ENCODE results near the gene GHDC.
A peak's percentile ranks its signal among the peaks of the same experiment; 100 is the strongest.
"Not testable (repeated sequence)": the region's sequence is repeated elsewhere in the genome, so short reads cannot be mapped to it uniquely, and the experiment has no call there.

Gene GHDC

DNA sequence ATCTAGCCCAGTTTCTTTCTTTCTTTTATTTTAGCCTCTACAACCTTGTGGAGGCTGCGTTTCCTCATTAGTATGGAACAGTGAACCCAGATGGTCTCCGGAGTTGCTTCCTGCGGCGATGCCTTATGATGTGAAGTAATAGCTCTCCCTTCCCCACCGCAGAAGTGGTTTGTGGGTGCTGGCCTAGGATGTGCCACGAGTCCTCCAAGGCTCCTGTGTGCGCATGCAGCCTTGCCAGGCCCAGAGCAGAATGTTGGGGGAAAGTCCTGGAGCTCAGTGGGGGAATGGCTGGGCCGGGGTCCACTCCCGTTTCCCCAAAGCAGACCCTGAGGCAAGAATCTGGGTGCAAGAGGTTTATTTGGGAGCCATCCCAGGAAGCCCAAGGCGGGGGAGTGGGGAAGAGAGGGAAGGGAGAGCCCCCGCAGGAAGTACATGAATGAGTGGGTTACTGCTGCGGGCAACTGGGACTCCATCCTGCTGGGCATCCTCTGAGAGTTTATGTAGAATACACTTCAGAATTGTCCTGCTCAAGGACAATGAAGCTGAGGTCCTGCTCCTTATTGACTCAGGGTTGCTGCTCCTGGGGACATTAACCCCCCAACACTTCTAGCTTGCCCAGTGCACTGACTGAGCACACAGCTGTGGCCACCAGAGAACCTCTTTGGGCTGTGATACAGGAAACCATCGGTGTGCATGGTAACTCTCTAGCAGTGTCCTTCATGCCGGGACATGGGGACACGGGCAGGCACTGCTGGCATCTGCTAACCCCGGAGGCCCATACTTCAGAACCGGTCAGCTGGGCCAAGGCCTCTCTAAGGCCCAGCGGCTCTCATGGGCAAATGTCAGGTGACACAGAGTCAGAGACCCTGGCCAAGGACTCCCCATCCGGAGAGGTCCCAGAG lies 5.3 kb downstream of the GHDC start:
- H3K9ac ChIP-seq (ENCODE audit: insufficient read length) = no peak overlapping the region
- no peak overlapping the region for H3K4me3 ChIP-seq
- H3K9me3 ChIP-seq (ENCODE audit: low read depth, low read length) = no peaks in the 10 kb centered on the region
- no peaks in the 10 kb centered on the region for H3K36me3 ChIP-seq (ENCODE audit: insufficient read depth, low read length)
- DNase-seq (ENCODE audit: low read depth, low spot score) = no peak
- no peak overlapping the region for H3K27ac ChIP-seq
- TF ChIP-seq FOXP2 (optimal IDR thresholded peaks at IDR 0.05; ENCODE audit: control extremely low read depth, extremely low read length, insufficient read depth) = no peak
- TF ChIP-seq POLR2AphosphoS5 (IDR thresholded peaks at IDR 0.05; ENCODE audit: borderline replicate concordance, low read depth, low read length) = no peak
- no peak for TF ChIP-seq EZH2 (IDR thresholded peaks at IDR 0.05)

GRCh38 chr17:42187833-42188232 lies 6.5 kb downstream of the GHDC start:
- no peak for TF ChIP-seq EZH2 (IDR thresholded peaks at IDR 0.05)
- no peak for TF ChIP-seq FOXP2 (optimal IDR thresholded peaks at IDR 0.05; ENCODE audit: control extremely low read depth, extremely low read length, insufficient read depth)
- no peak for TF ChIP-seq POLR2AphosphoS5 (IDR thresholded peaks at IDR 0.05; ENCODE audit: borderline replicate concordance, low read depth, low read length)
- no peak overlapping the region for H3K27ac ChIP-seq
- no peak for DNase-seq (ENCODE audit: low read depth, low spot score)
- H3K4me3 ChIP-seq = no peak overlapping the region
- H3K9me3 ChIP-seq (ENCODE audit: low read depth, low read length) = no peaks in the 10 kb centered on the region
- H3K9ac ChIP-seq (ENCODE audit: insufficient read length) = no peak overlapping the region
- H3K36me3 ChIP-seq (ENCODE audit: insufficient read depth, low read length) = no peaks in the 10 kb centered on the region

GRCh38 chr17:42186191-42186590 lies 8.1 kb downstream of the GHDC start:
- not testable (repeated sequence) for H3K27ac ChIP-seq; H3K4me3 ChIP-seq; DNase-seq (ENCODE audit: low read depth, low spot score); H3K9me3 ChIP-seq (ENCODE audit: low read depth, low read length); H3K9ac ChIP-seq (ENCODE audit: insufficient read length); H3K36me3 ChIP-seq (ENCODE audit: insufficient read depth, low read length)

DNA sequence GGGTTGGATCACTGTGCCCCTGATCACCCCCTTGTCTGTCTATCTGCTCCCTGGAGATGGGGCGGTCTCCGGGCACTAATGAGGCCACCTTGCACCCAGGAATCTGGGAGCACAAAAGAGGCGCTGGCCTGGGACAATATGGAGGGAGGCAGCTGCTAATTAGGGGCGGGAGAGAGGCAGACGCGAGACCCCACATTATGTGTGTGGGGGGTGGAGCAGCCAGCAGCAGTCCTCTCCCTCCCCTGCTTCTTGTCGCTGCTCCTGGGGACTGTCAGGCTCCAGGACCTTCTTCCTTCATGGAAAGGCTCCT lies 8.7 kb downstream of the GHDC start:
- Histone ChIP-seq H3K36me3 (ENCODE audit: insufficient read depth, low read length) (no peaks in the 10 kb centered on the region), H3K9me3 (ENCODE audit: low read depth, low read length) (no peaks in the 10 kb centered on the region), H3K27ac (no peak overlapping the region), H3K9ac (ENCODE audit: insufficient read length) (no peak overlapping the region), H3K4me3 (no peak overlapping the region)
- TF ChIP-seq POLR2AphosphoS5 (IDR thresholded peaks at IDR 0.05; ENCODE audit: borderline replicate concordance, low read depth, low read length) = no peak
- no peak for TF ChIP-seq FOXP2 (optimal IDR thresholded peaks at IDR 0.05; ENCODE audit: control extremely low read depth, extremely low read length, insufficient read depth)
- no peak for TF ChIP-seq EZH2 (IDR thresholded peaks at IDR 0.05)
- no peak for DNase-seq (ENCODE audit: low read depth, low spot score)

DNA sequence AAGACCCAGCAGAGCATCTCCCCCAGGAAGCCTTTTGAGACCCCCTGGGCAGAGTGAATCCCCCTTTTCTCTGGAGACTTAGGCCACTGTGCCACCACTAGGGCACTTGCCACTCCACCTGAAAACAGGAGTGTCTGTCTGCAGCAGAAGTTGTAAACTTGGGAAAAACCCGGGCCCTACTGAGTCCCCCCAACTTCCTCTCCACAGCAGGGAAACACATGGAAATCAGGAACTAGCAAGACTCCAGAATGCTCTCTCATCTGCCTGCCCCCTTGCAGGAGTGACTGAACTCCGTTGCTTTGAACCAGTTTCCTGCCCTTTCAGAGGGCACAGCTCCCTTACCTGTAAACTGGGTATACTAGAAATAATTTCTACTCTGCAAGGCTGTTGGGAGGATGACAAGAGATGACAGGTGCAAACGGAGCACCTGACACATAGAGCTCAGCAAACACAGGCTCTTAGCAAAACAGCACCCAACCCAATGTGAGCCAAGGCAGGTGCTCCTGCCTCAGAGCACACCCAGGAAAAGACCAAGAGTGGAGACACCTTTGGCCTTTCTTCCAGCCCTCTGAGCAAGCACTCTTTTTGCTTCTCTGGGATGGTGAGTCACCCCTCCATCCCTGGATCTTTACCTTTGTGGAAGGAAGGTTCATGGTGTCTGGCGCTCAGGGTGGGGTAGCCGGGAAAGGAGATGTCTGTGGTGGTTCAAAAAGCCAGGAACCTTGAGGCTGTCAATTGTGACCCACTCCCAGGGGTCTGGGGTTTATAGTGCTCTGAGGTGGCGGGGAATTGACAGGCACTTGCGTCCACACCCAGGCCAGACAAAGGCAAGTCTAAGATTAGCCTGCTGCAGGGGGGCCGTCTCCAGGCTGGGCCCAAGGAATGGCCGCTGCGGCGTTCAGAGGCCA lies 9.3 kb downstream of the GHDC start, which contains the start of gene HCRT:
Gene HCRT (minus strand): TSS at position 740 of the 908 bp plus-strand sequence. CDS start 87 bp downstream, at position 653.
- Histone ChIP-seq H3K27ac (no peak within 1 kb of the TSS), H3K4me3 (peak within 1 kb of the TSS; percentile 56; the same call in 1 of the 2 replicates), H3K9me3 (ENCODE audit: low read depth, low read length) (no peaks in the 10 kb centered on the region), H3K9ac (ENCODE audit: insufficient read length) (no peak within 1 kb of the TSS), H3K36me3 (ENCODE audit: insufficient read depth, low read length) (no peaks in the 10 kb centered on the region)
- TF ChIP-seq EZH2 (IDR thresholded peaks at IDR 0.05) (no peak), FOXP2 (optimal IDR thresholded peaks at IDR 0.05; ENCODE audit: control extremely low read depth, extremely low read length, insufficient read depth) (no peak), POLR2AphosphoS5 (IDR thresholded peaks at IDR 0.05; ENCODE audit: borderline replicate concordance, low read depth, low read length) (no peak)
- DNase-seq (ENCODE audit: low read depth, low spot score) = no peak

DNA sequence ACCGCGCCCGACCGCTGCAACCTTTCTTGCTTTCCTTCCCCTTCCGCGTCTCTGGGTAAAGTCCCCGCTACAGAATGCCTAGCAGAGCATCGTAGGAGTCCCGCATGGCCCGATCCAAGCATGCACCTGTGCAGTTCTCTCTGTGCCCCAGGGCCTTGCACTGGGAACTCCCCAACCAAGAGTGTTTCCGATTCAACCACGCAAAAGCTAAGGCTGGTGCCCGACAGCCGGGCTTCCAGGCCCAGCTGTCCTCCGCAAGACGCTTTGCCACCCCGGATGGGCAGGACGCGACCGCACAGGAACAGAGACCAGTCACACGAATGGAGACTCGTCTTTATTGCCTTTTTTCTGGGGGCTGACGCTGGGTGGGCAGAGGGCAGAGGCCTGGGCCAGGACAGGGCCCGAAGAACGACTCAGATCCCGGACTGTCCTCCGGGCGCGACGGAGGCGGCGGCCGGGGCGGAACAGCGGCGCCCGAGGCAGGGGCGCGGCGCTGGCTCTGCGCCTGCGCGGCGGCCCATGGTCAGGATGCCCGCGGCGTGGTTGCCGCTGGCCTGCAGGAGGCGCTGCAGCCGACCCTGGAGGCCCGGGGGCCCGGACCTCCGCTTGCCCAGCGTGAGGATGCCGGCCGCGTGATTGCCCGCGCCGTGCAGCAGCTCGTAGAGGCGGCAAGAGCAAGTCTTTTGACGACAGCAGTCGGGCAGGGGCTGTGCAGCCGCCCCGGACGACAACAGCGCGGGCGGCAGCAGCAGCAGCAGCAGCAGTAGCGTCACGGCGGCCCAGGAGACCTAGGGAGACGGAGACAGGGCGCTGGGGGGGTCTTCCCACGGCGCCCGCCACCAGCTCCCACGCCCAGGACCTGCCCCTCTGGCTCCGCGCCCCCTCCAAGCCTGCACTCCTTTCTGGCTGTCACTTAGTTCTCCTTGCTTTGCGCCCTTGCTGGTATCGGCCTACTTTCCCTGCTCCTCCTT lies 10.3 kb downstream of the GHDC start:
- TF ChIP-seq POLR2AphosphoS5 (IDR thresholded peaks at IDR 0.05; ENCODE audit: borderline replicate concordance, low read depth, low read length) = no peak
- TF ChIP-seq FOXP2 (optimal IDR thresholded peaks at IDR 0.05; ENCODE audit: control extremely low read depth, extremely low read length, insufficient read depth) = no peak
- TF ChIP-seq EZH2 (IDR thresholded peaks at IDR 0.05) = no peak
- DNase-seq (ENCODE audit: low read depth, low spot score) = no peak
- Histone ChIP-seq H3K9me3 (ENCODE audit: low read depth, low read length) (no peaks in the 10 kb centered on the region), H3K36me3 (ENCODE audit: insufficient read depth, low read length) (no peaks in the 10 kb centered on the region), H3K27ac (peak overlapping the region; percentile 76), H3K9ac (ENCODE audit: insufficient read length) (peak overlapping the region; percentile 32), H3K4me3 (peak overlapping the region; percentile 56)

GRCh38 chr17:42182927-42183734 lies 11.2 kb downstream of the GHDC start:
- TF ChIP-seq EZH2 (IDR thresholded peaks at IDR 0.05) (no peak), POLR2AphosphoS5 (IDR thresholded peaks at IDR 0.05; ENCODE audit: borderline replicate concordance, low read depth, low read length) (no peak), FOXP2 (optimal IDR thresholded peaks at IDR 0.05; ENCODE audit: control extremely low read depth, extremely low read length, insufficient read depth) (no peak)
- Histone ChIP-seq H3K4me3 (peak overlapping the region; percentile 56), H3K9me3 (ENCODE audit: low read depth, low read length) (no peaks in the 10 kb centered on the region), H3K27ac (peak overlapping the region; percentile 76), H3K36me3 (ENCODE audit: insufficient read depth, low read length) (no peaks in the 10 kb centered on the region), H3K9ac (ENCODE audit: insufficient read length) (no peak overlapping the region)
- DNase-seq (ENCODE audit: low read depth, low spot score) = peak; percentile 80

Data from SK-N-MC (cell line).